Fibroblast of gingiva (primary cell): Measurements from ENCODE around the gene PATE4.

Experiments
- DNase-seq: peaks from one replicate; pipeline ENCODE4 v3.0.0-alpha.2; 2011; ENCODE audit warnings: low read depth

The PATE4 gene

GRCh38 chr11:125887373-125888324, 54.5 kb downstream of the PATE4 start, which contains the start of gene HYLS1:
HYLS1 (plus strand) TSS chr11:125887668; CDS start chr11:125899369, 11,701 bp downstream.
- peak; percentile 97 for DNase-seq
